ENCODE data around the gene BCL2L13. TPM values are rescaled to one million over a fixed set of nuclear protein-coding genes. Genes with fewer than 3 reads are reported as not detected.

BCL2L13 gene
- total RNA-seq, 5 donors from 2014 or later (not counting 1 experiment from before 2014, with no cell fraction given) = 22.5 to 32.9 (median 31.4) TPM

GRCh38 chr22:17672417-17672991 is 33.9 kb downstream of the BCL2L13 start:
- Histone ChIP-seq H3K9me3 (no peaks in the 10 kb centered on the region), H3K4me1 (ENCODE audit: control insufficient read depth in 1 of 2, extremely low read depth in 1 of 2, insufficient read depth in 2 of 2, low read length in 2 of 2) (no peaks in the 10 kb centered on the region), H3K27me3 (replicated peaks in 1 of 2; ENCODE audit: control insufficient read depth in 2 of 2, extremely low read depth in 1 of 2, insufficient read depth in 2 of 2, low read length in 1 of 2) (no peaks in the 10 kb centered on the region), H3K4me3 (ENCODE audit: control insufficient read depth in 1 of 2, extremely low read depth in 1 of 2, low read length in 1 of 2) (no peak overlapping the region), H3K27ac (ENCODE audit: low read length) (no peak overlapping the region), H3K36me3 (ENCODE audit: control insufficient read depth in 2 of 2, extremely low read depth in 1 of 2, insufficient read depth in 1 of 2, low read length in 1 of 2) (peaks cover 0 to 5% of the 10 kb centered on the region in 2 donors)
- CTCF ChIA-PET = no interaction called here
- H3K27me3 Mint-ChIP-seq = no peaks in the 10 kb centered on the region
- POLR2A ChIA-PET = no interaction called here
- H3K4me1 Mint-ChIP-seq = peaks cover 14 to 24% (median 16%) of the 10 kb centered on the region in 3 donors
- peaks cover 17% of the 10 kb centered on the region for H3K36me3 Mint-ChIP-seq
- no peak for DNase-seq
- H3K27ac Mint-ChIP-seq = no peak overlapping the region
- 100% methylated on average over 1 of the region's 2 CpGs for WGBS (ENCODE audit: insufficient coverage)
- no peaks in the 10 kb centered on the region for H3K9me3 Mint-ChIP-seq
- no peak for ATAC-seq (replicated peaks in 1 of 4)
- H3K4me3 Mint-ChIP-seq = no peak overlapping the region

DNA sequence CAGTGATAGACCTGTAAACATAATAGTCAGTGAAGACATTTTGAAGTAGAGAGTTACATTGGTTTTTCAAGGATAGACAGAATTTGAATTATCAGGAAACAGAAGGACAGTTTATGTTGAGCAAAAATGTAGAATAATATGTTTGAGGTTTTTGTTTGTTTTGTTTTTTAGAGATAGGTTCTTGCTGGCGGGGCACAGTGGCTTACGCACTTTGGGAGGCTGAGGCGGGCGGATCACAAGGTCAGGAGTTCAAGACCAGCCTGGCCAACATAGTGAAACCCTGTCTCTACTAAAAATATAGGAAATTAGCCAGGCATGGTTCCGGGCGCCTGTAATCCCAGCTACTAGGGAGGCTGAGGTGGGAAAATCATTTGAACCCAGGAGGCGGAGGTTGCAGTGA is 35.6 kb downstream of the BCL2L13 start:
- no peaks in the 10 kb centered on the region for H3K9me3 Mint-ChIP-seq
- H3K27ac Mint-ChIP-seq = no peak overlapping the region
- no peaks in the 10 kb centered on the region for H3K27me3 ChIP-seq (replicated peaks in 1 of 2; ENCODE audit: control insufficient read depth in 2 of 2, extremely low read depth in 1 of 2, insufficient read depth in 2 of 2, low read length in 1 of 2)
- DNase-seq (no peak), ATAC-seq (replicated peaks in 1 of 4) (no peak)
- no peaks in the 10 kb centered on the region for H3K4me1 ChIP-seq (ENCODE audit: control insufficient read depth in 1 of 2, extremely low read depth in 1 of 2, insufficient read depth in 2 of 2, low read length in 2 of 2)
- no peaks in the 10 kb centered on the region for H3K9me3 ChIP-seq
- H3K27me3 Mint-ChIP-seq = no peaks in the 10 kb centered on the region
- H3K27ac ChIP-seq (ENCODE audit: low read length) = no peak overlapping the region
- 91% methylated on average over 6 of the region's 7 CpGs for WGBS (ENCODE audit: insufficient coverage)
- POLR2A ChIA-PET = no interaction called here
- H3K4me3 Mint-ChIP-seq = no peak overlapping the region
- CTCF ChIA-PET = no interaction called here
- peaks cover 0 to 5% of the 10 kb centered on the region in 2 donors for H3K36me3 ChIP-seq (ENCODE audit: control insufficient read depth in 2 of 2, extremely low read depth in 1 of 2, insufficient read depth in 1 of 2, low read length in 1 of 2)
- H3K4me1 Mint-ChIP-seq = peaks cover 14 to 30% (median 18%) of the 10 kb centered on the region in 3 donors
- H3K36me3 Mint-ChIP-seq = peaks cover 16% of the 10 kb centered on the region
- no peak overlapping the region for H3K4me3 ChIP-seq (ENCODE audit: control insufficient read depth in 1 of 2, extremely low read depth in 1 of 2, low read length in 1 of 2)

DNA sequence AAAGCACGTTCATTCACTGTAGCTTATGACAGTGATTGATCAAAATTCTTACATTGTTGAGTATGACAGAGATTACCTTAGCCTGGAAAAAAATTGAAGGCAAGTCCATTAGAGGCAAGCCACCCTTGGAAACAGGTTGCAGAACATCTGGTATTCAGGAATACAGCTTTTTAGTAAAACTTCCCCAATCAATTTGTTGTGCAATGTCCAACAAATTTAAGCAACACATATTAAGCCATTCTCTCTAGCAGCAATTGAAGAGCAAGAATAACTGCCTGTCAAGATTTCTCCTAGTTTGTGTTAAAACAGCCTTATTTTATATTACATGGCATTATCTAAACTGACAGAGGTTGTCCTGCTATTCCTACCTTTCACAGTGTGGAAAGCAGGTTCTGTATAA is 37.0 kb downstream of the BCL2L13 start:
- Mint-ChIP-seq H3K36me3 (peaks cover 4% of the 10 kb centered on the region), H3K4me1 (peaks cover 15 to 25% (median 18%) of the 10 kb centered on the region in 3 donors), H3K27ac (no peak overlapping the region), H3K4me3 (no peak overlapping the region), H3K27me3 (no peaks in the 10 kb centered on the region), H3K9me3 (no peaks in the 10 kb centered on the region)
- ChIA-PET POLR2A (no interaction called here), CTCF (no interaction called here)
- Histone ChIP-seq H3K27ac (ENCODE audit: low read length) (no peak overlapping the region), H3K36me3 (ENCODE audit: control insufficient read depth in 2 of 2, extremely low read depth in 1 of 2, insufficient read depth in 1 of 2, low read length in 1 of 2) (peaks cover 0 to 3% of the 10 kb centered on the region in 2 donors), H3K4me3 (ENCODE audit: control insufficient read depth in 1 of 2, extremely low read depth in 1 of 2, low read length in 1 of 2) (no peak overlapping the region), H3K4me1 (ENCODE audit: control insufficient read depth in 1 of 2, extremely low read depth in 1 of 2, insufficient read depth in 2 of 2, low read length in 2 of 2) (no peaks in the 10 kb centered on the region), H3K9me3 (no peaks in the 10 kb centered on the region), H3K27me3 (replicated peaks in 1 of 2; ENCODE audit: control insufficient read depth in 2 of 2, extremely low read depth in 1 of 2, insufficient read depth in 2 of 2, low read length in 1 of 2) (no peaks in the 10 kb centered on the region)
- DNase-seq (no peak), ATAC-seq (replicated peaks in 1 of 4) (no peak)
- WGBS (ENCODE audit: insufficient coverage) = no CpG with 5 or more reads among the region's 1 CpG

DNA sequence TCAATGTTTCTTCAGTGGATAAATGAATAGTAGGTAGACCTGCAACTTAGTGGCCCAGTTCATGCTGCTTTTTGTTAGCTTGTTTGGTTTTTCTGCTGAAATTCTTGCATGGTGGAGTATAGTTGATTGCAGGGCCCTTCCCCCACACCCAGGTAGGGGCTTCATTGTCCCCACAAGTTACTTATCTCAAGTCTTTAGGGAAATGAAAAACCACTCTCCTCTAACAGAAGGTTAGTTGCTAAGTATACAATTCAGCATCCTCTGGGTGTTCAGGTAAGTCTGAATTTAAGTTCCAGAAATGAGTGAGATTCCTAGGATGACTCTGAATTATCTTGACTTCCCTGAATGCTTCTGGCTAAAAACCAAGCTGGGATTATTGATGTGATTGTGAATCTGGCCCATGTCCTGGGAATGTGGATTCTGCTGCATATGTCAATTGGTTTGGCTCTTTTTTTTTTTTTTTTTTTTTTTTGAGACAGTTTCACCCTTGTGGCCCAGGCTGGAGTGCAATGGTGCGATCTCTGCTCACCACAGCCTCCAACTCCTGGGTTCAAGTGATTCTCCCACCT is 40.3 kb downstream of the BCL2L13 start:
- Mint-ChIP-seq H3K9me3 (no peaks in the 10 kb centered on the region), H3K27ac (no peak overlapping the region), H3K4me3 (no peak overlapping the region), H3K27me3 (no peaks in the 10 kb centered on the region), H3K4me1 (peaks cover 10 to 17% (median 14%) of the 10 kb centered on the region in 3 donors), H3K36me3 (peaks cover 6% of the 10 kb centered on the region)
- Histone ChIP-seq H3K9me3 (no peaks in the 10 kb centered on the region), H3K4me1 (ENCODE audit: control insufficient read depth in 1 of 2, extremely low read depth in 1 of 2, insufficient read depth in 2 of 2, low read length in 2 of 2) (no peaks in the 10 kb centered on the region), H3K27me3 (replicated peaks in 1 of 2; ENCODE audit: control insufficient read depth in 2 of 2, extremely low read depth in 1 of 2, insufficient read depth in 2 of 2, low read length in 1 of 2) (no peaks in the 10 kb centered on the region), H3K36me3 (ENCODE audit: control insufficient read depth in 2 of 2, extremely low read depth in 1 of 2, insufficient read depth in 1 of 2, low read length in 1 of 2) (no peaks in the 10 kb centered on the region), H3K4me3 (ENCODE audit: control insufficient read depth in 1 of 2, extremely low read depth in 1 of 2, low read length in 1 of 2) (no peak overlapping the region), H3K27ac (ENCODE audit: low read length) (no peak overlapping the region)
- ChIA-PET CTCF (no interaction called here), POLR2A (no interaction called here)
- no peak for ATAC-seq (replicated peaks in 1 of 4)
- DNase-seq = no peak
- no CpG with 5 or more reads among the region's 1 CpG for WGBS (ENCODE audit: insufficient coverage)

GRCh38 chr22:17684245-17684644 is 45.7 kb downstream of the BCL2L13 start:
- H3K27ac ChIP-seq (ENCODE audit: low read length) = no peak overlapping the region
- no peak overlapping the region for H3K27ac Mint-ChIP-seq
- H3K27me3 ChIP-seq (replicated peaks in 1 of 2; ENCODE audit: control insufficient read depth in 2 of 2, extremely low read depth in 1 of 2, insufficient read depth in 2 of 2, low read length in 1 of 2) = no peaks in the 10 kb centered on the region
- ATAC-seq (replicated peaks in 1 of 4) (no peak), DNase-seq (no peak)
- ChIA-PET POLR2A (no interaction called here), CTCF (no interaction called here)
- peaks cover 4 to 8% (median 6%) of the 10 kb centered on the region in 3 donors for H3K4me1 Mint-ChIP-seq
- no peaks in the 10 kb centered on the region for H3K9me3 ChIP-seq
- no peaks in the 10 kb centered on the region for H3K27me3 Mint-ChIP-seq
- no CpG with 5 or more reads among the region's 3 CpGs for WGBS (ENCODE audit: insufficient coverage)
- peaks cover 0 to 6% of the 10 kb centered on the region in 2 donors for H3K36me3 ChIP-seq (ENCODE audit: control insufficient read depth in 2 of 2, extremely low read depth in 1 of 2, insufficient read depth in 1 of 2, low read length in 1 of 2)
- H3K9me3 Mint-ChIP-seq = no peaks in the 10 kb centered on the region
- H3K4me3 ChIP-seq (ENCODE audit: control insufficient read depth in 1 of 2, extremely low read depth in 1 of 2, low read length in 1 of 2) = no peak overlapping the region
- H3K4me1 ChIP-seq (ENCODE audit: control insufficient read depth in 1 of 2, extremely low read depth in 1 of 2, insufficient read depth in 2 of 2, low read length in 2 of 2) = no peaks in the 10 kb centered on the region
- peaks cover 17% of the 10 kb centered on the region for H3K36me3 Mint-ChIP-seq
- no peak overlapping the region for H3K4me3 Mint-ChIP-seq

DNA sequence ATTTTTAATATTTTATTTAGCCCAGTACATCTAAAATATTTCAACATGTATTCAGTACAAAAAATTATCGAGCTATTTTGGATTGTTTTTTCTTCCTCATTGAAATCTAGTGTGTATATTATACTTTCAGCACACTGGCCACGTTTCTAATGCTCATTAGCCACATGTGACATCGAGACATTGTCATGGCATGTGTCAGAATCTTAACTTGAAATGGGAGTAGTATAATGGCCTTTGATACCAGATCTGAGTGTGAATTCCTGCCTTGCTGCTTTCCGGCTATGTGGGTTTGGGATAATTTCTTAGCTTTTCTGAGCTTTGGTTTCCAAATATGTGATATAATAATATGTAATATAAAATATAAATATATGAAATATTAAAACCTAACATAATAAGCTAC is 54.3 kb downstream of the BCL2L13 start:
- POLR2A ChIA-PET = interaction anchor here in 1 of 2 donors (0.7 kb wide), 1 partner anchor 59 kb away, joined by 3 read pairs; no protein-coding TSS in a partner anchor

More for the DNA sequence above, 54.3 kb downstream of the BCL2L13 start:
- peaks cover 0 to 4% (median 3%) of the 10 kb centered on the region in 3 donors for H3K4me1 Mint-ChIP-seq
- no peak overlapping the region for H3K4me3 ChIP-seq (ENCODE audit: control insufficient read depth in 1 of 2, extremely low read depth in 1 of 2, low read length in 1 of 2)
- H3K27ac Mint-ChIP-seq = no peak overlapping the region
- H3K36me3 Mint-ChIP-seq = peaks cover 28% of the 10 kb centered on the region
- no peaks in the 10 kb centered on the region for H3K27me3 ChIP-seq (replicated peaks in 1 of 2; ENCODE audit: control insufficient read depth in 2 of 2, extremely low read depth in 1 of 2, insufficient read depth in 2 of 2, low read length in 1 of 2)
- H3K27ac ChIP-seq (ENCODE audit: low read length) = no peak overlapping the region
- no peak for DNase-seq
- no peak for ATAC-seq (replicated peaks in 1 of 4)
- H3K4me3 Mint-ChIP-seq = no peak overlapping the region
- peaks cover 4 to 19% of the 10 kb centered on the region in 2 donors for H3K36me3 ChIP-seq (ENCODE audit: control insufficient read depth in 2 of 2, extremely low read depth in 1 of 2, insufficient read depth in 1 of 2, low read length in 1 of 2)
- no peaks in the 10 kb centered on the region for H3K9me3 ChIP-seq
- CTCF ChIA-PET = interaction anchor here in 1 of 2 donors (0.7 kb wide), 1 partner anchor 10 kb away, joined by 3 read pairs; no protein-coding TSS in a partner anchor
- no peaks in the 10 kb centered on the region for H3K27me3 Mint-ChIP-seq
- WGBS (ENCODE audit: insufficient coverage) = no CpG with 5 or more reads among the region's 4 CpGs
- no peaks in the 10 kb centered on the region for H3K9me3 Mint-ChIP-seq
- no peaks in the 10 kb centered on the region for H3K4me1 ChIP-seq (ENCODE audit: control insufficient read depth in 1 of 2, extremely low read depth in 1 of 2, insufficient read depth in 2 of 2, low read length in 2 of 2)
